ENCODE measurements around the gene HOXA5. TPM values are rescaled to one million over a fixed set of nuclear protein-coding genes. Genes with fewer than 3 reads are reported as not detected.

The HOXA5 gene
- total and polyA plus RNA-seq, 2 of the 8 experiments (the other 6 are each of a cell fraction or from before 2014, with no cell fraction given): not detected

DNA sequence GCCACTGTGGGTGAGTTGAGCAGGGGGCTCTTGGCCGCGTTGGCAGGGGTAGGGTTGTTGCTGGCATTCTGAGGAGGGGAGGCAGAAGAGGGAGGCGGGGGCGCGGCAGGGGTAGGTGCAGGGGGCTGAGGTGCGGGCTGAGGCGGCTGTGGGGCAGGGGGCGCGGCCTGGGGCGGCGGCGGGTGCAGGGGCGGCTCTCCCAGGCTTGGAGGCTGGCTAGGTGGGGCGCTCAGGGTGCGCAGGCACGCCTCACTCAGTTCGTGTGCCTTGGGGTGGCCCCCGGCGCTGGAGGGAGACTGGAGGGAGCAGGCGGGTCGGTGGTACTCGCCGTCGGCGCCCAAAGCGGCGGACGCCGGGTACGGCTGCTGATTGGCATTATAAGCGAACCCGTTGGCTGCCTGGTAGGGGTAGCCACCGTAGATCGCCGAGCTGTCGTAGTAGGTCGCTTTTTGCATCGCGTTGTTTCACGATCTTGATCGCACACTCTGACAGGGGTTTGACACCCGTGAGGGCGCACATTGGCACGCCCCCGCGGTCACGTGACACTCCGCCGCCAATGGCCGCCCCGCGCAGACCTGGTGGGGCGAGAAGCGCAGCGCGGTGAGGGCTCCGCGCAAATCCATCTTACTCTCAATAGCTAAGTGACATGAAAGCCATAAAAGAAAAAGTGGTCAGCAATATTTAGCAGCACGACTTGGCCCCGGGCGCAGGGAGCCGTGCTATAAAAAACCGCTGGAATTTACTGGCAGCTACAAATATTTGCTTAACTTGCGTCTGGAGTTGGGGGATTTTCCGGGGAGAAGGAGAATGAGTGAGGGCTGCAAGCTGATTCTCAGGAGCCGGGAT is 33.1 kb downstream of the HOXA5 start (continued):
- 0 out of 2 replicates have a peak, but pooled peaks have one; percentile 53 for TF ChIP-seq EGR1 (IDR thresholded peaks at IDR 0.05; ENCODE audit: borderline replicate concordance, low read depth, low read length)
